ENCODE data around the gene SEBOX. TPM values are rescaled to one million over a fixed set of nuclear protein-coding genes. Genes with fewer than 3 reads are reported as not detected.

SEBOX gene
- total and polyA plus RNA-seq, 2 of the 8 experiments (the other 6 are each of a cell fraction or from before 2014, with no cell fraction given): not detected

DNA sequence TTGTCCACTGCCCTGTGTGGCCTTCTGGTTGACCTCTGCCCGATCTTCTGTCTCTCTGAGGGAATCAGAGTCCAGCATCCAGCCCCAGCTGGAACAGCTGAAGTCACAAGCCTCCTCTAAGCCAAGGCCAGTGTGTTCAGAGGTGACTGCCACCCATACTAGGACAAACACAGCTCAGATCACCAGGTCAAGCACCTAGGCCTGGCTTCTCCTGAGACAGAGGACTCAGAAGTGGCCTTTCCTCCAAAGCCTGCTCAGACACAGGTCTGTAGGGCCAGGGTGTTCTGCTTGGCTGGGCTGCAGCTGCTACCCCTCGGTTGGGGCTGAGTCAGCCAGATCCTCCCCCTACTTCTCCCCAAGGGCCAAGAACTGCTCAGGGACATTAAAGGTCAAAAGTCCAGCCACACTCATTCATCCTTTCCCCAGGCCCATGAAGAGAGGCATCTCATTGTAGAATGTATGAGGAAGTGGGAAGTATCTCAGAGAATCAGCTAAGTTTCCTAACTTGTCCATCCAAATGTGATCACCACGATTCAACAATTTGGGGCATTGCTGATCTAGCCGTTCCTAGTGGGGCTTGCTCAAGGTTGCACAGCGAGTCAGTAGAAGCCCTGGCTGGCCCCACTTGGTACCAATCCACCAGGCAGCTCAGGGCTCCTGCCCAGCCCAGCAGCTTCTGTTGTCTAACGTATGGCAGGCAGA, 33.4 kb upstream of the SEBOX start:
- H3K4me3 ChIP-seq (ENCODE audit: extremely low read depth in 1 of 4, insufficient read depth in 2 of 4, low read depth in 3 of 4, low read length in 4 of 4): no peak overlapping the region
- H4K20me1 ChIP-seq (replicated peaks in 1 of 2; ENCODE audit: control insufficient read depth in 1 of 2, insufficient read depth in 2 of 2, low read length in 2 of 2): no peaks in the 10 kb centered on the region
- no peak overlapping the region for H3K4ac ChIP-seq (replicated peaks; ENCODE audit: insufficient read length, low read depth, low read length)
- H3K36me3 ChIP-seq (ENCODE audit: control insufficient read depth in 2 of 4, insufficient read depth in 4 of 4, low read length in 3 of 4): no peaks in the 10 kb centered on the region
- ChIA-PET CTCF (ENCODE audit: partially characterized antibody) (interaction anchor here (0.9 to 4.5 kb wide), 4 partner anchors 9 to 129 kb away, joined by 3 to 28 read pairs (median 4); no protein-coding TSS in a partner anchor), POLR2A (ENCODE audit: partially characterized antibody) (interaction anchor here (3.3 to 12.8 kb wide), 2 partner anchors 8 to 12 kb away, joined by 12 to 135 read pairs; partner anchors contain the start of gene SLC46A1)
- no peaks in the 10 kb centered on the region for H3K23me2 ChIP-seq (ENCODE audit: low read depth, low read length)
- H3K79me2 ChIP-seq (ENCODE audit: control insufficient read depth in 1 of 2, insufficient read depth in 2 of 2, low read length in 2 of 2): no peaks in the 10 kb centered on the region
- H2BK20ac ChIP-seq (ENCODE audit: low read length): no peak overlapping the region
- no peak overlapping the region for H4K91ac ChIP-seq (replicated peaks; ENCODE audit: insufficient read length, low read length)
- no peak overlapping the region for H2BK15ac ChIP-seq (ENCODE audit: low read length)
- no peaks in the 10 kb centered on the region; the same call in 1 of the 2 replicates for H3K79me1 ChIP-seq (ENCODE audit: low read depth, low read length)
- no peak overlapping the region for H3K9ac ChIP-seq (replicated peaks in 1 of 4; ENCODE audit: extremely low read depth in 1 of 4, low read depth in 3 of 4, low read length in 3 of 4)
- no peak overlapping the region for H3K27ac ChIP-seq (ENCODE audit: low read depth, low read length)
- 87% methylated on average over 6 of the region's 6 CpGs; no CpG with 5 or more reads in 1 of the 2 experiments for WGBS, 2 experiments (ENCODE audit: extremely low coverage in 1 of 2, insufficient coverage in 1 of 2, insufficient read length in 1 of 2, insufficient replicate concordance in 2 of 2, low coverage in 1 of 2, low lambda C conversion rate in 2 of 2, missing lambda C conversion rate in 1 of 2)
- peaks cover 3 to 22% (median 14%) of the 10 kb centered on the region in 4 experiments for H3K4me1 ChIP-seq (replicated peaks in 1 of 4; ENCODE audit: control insufficient read depth in 3 of 4, insufficient read depth in 4 of 4, low read length in 3 of 4)
- H2BK5ac ChIP-seq (ENCODE audit: low read depth, low read length): no peak overlapping the region
- H3K14ac ChIP-seq (ENCODE audit: insufficient read length): no peak overlapping the region
- H2BK12ac ChIP-seq (ENCODE audit: low read depth, low read length): peak overlapping the region; percentile 1; the same call in 1 of the 2 replicates
- H4K8ac ChIP-seq (ENCODE audit: extremely low read depth, insufficient read depth, low read length): no peak overlapping the region
- H3K18ac ChIP-seq (ENCODE audit: extremely low read depth, low read length): no peak overlapping the region
- H2AFZ ChIP-seq (ENCODE audit: low read length): no peak overlapping the region
- no peak overlapping the region for H4K5ac ChIP-seq (ENCODE audit: insufficient read length, low read depth, low read length)
- H3K4me2 ChIP-seq (ENCODE audit: insufficient read depth in 1 of 2, low read depth in 2 of 2, low read length in 2 of 2): no peak overlapping the region
- H2BK120ac ChIP-seq (replicated peaks; ENCODE audit: low read depth, low read length): no peak overlapping the region
- no peaks in the 10 kb centered on the region for H3K9me3 ChIP-seq (ENCODE audit: insufficient read depth in 2 of 2, low read depth in 1 of 2, low read length in 1 of 2)
- H2AK5ac ChIP-seq (ENCODE audit: low read depth, low read length): no peak overlapping the region; the same call in 1 of the 2 replicates
- DNase-seq (ENCODE audit: low read depth in 1 of 2, low spot score in 2 of 2) (no peak), FAIRE-seq (no peak)
- peaks cover 0 to 16% (median 3%) of the 10 kb centered on the region in 4 experiments; a peak in 4 of 7 replicates for H3K27me3 ChIP-seq (replicated peaks in 1 of 4; ENCODE audit: control insufficient read depth in 3 of 4, extremely low read depth in 1 of 4, insufficient read depth in 3 of 4, low read length in 3 of 4)
- no peak overlapping the region for H3K56ac ChIP-seq (replicated peaks; ENCODE audit: insufficient read length, low read depth, low read length)
- H3K23ac ChIP-seq (ENCODE audit: insufficient read length): no peak overlapping the region
- TF ChIP-seq BRCA1 (IDR thresholded peaks at IDR 0.05; ENCODE audit: low read depth, low read length): no peak
- TF ChIP-seq ZNF274 (IDR thresholded peaks at IDR 0.05; ENCODE audit: borderline replicate concordance, extremely low read depth, low read length): no peak
- no peak for TF ChIP-seq CBX8 (IDR thresholded peaks at IDR 0.05; ENCODE audit: borderline replicate concordance, low read depth, low read length)
- TF ChIP-seq SP4 (IDR thresholded peaks at IDR 0.05; ENCODE audit: low read length): no peak
- no peak for TF ChIP-seq BACH1 (IDR thresholded peaks at IDR 0.05; ENCODE audit: low read length)
- TF ChIP-seq FOSL1 (IDR thresholded peaks at IDR 0.05; ENCODE audit: insufficient read depth, low read depth, low read length): no peak
- TF ChIP-seq KDM1A (IDR thresholded peaks at IDR 0.05; ENCODE audit: borderline replicate concordance, low read length): no peak
- no peak for TF ChIP-seq EP300 (IDR thresholded peaks at IDR 0.05; ENCODE audit: borderline replicate concordance in 1 of 2, low read depth in 2 of 2, low read length in 2 of 2)
- no peak for TF ChIP-seq EGR1 (IDR thresholded peaks at IDR 0.05; ENCODE audit: borderline replicate concordance, low read depth, low read length)
- TF ChIP-seq TCF12 (IDR thresholded peaks at IDR 0.05; ENCODE audit: low read depth, low read length): no peak
- no peak for TF ChIP-seq CREB1 (IDR thresholded peaks at IDR 0.05)
- TF ChIP-seq CTBP2 (IDR thresholded peaks at IDR 0.05; ENCODE audit: borderline replicate concordance, insufficient read depth, insufficient read length, low read length): no peak
- TF ChIP-seq POU5F1 (IDR thresholded peaks at IDR 0.05; ENCODE audit: low read depth, low read length): no peak
